Stimulated activated CD8-positive, alpha-beta memory T cell treated with anti-CD3 and anti-CD28 coated beads, Interleukin-2, amount 100 ng/mL, for 48 hours (primary cell): Measurements from ENCODE around the gene NME8.

Experiments used
- DNase-seq, 2 donors: peaks; one replicate each; pipeline ENCODE4 v3.0.0-alpha.2; 2020; ENCODE audit warnings: low read depth in 2 of 2

NME8 gene

GRCh38 chr7:37932543-37932942, 84.1 kb downstream of the NME8 start:
- DNase-seq, result no peak

- no peak for DNase-seq
Measured at GRCh38 chr7:37933018-37933566, 84.7 kb downstream of the NME8 start.

- DNase-seq, result no peak
Measured at GRCh38 chr7:37942934-37943610, 94.7 kb downstream of the NME8 start.

- DNase-seq, result no peak
Measured at GRCh38 chr7:37943905-37944736, 95.7 kb downstream of the NME8 start.

GRCh38 chr7:37944737-37945054, 96.3 kb downstream of the NME8 start:
- DNase-seq, result no peak

- DNase-seq, result no peak
Measured at GRCh38 chr7:37945336-37945735, 96.9 kb downstream of the NME8 start.

GRCh38 chr7:37947138-37947940, 98.9 kb downstream of the NME8 start:
- no peak for DNase-seq

- no peak for DNase-seq
Measured at GRCh38 chr7:37947941-37948210, 99.5 kb downstream of the NME8 start.
